Psoas muscle (tissue), 8 donors: ENCODE data around the gene MS4A8. TPM values are rescaled to one million over a fixed set of nuclear protein-coding genes. Genes with fewer than 3 reads are reported as not detected.

Experiments
- ATAC-seq, 4 donors: fragments of 200-7000 bp; cut with Tn5 transposase; one replicate each; pipeline ENCODE4 v1.9.1; 2020; ENCODE audit warnings: moderate library complexity in 3 of 4, mild to moderate bottlenecking in 2 of 4
- DNase-seq, 2 donors: peaks; one replicate each; pipeline ENCODE4 v3.0.0-alpha.2; 2020
- H3K27ac ChIP-seq: fragments of 200-600 bp; one replicate; pipeline ENCODE4 v1.8.0; 2022
- H3K27me3 ChIP-seq, 3 donors: fragments of 200-600 bp in 1 of 3; one replicate each; pipeline versions ENCODE4 v1.6.1 to v1.8.0; 2013 to 2022; ENCODE audit warnings: low read length in 2 of 3, mild to moderate bottlenecking in 2 of 3, moderate library complexity in 1 of 3; ENCODE audit not compliant: insufficient read depth in 3 of 3
- H3K36me3 ChIP-seq, 2 donors: fragments of 200-600 bp in 1 of 2; one replicate each; pipeline versions ENCODE4 v1.6.1 to v1.8.0; 2013 to 2022; ENCODE audit warnings: low read depth in 1 of 2, mild to moderate bottlenecking in 1 of 2, moderate library complexity in 1 of 2; ENCODE audit not compliant: insufficient read depth in 1 of 2
- H3K4me1 ChIP-seq: fragments of 200-600 bp; one replicate; pipeline ENCODE4 v1.8.0; 2022
- H3K4me3 ChIP-seq: fragments of 200-600 bp; one replicate; pipeline ENCODE4 v1.8.0; 2022; ENCODE audit warnings: mild to moderate bottlenecking
- H3K9me3 ChIP-seq: fragments of 200-600 bp; one replicate; pipeline ENCODE4 v1.8.0; 2022
- CTCF ChIP-seq: fragments of 200-600 bp; IDR thresholded peaks from one replicate; pipeline ENCODE4 v1.8.0; 2022; ENCODE audit warnings: antibody characterized with exemption
- WGBS, 3 donors: extraction: QIAGEN DNeasy Blood & Tissue Kit; methylation state at CpG; one replicate each; pipeline versions ENCODE4 v1.1.6 to v1.1.7; 2013; 5-methylcytosine and 5-hydroxymethylcytosine counted together
- intact Hi-C, 2 donors: fragments of 100-400 bp; cut with DNase I; formaldehyde crosslinking; loops; one replicate each; pipeline versions ENCODE4 v1.11.0 to v1.14.2; 2022
- polyA plus RNA-seq, 3 donors: library from polyadenylated mRNA; stranded (reverse); fragments of 200-250 nt; gene quantifications; one replicate each; pipeline ENCODE4 v1.2.3, GENCODE V29; 2013
- total RNA-seq, 4 donors: library from RNA; stranded (reverse); fragmentation: NEBNext Ultra II Directional in 2 of 4; extraction: Animal tissue kit (Norgen Biotek cat#: 25700) in 2 of 4; gene quantifications; one replicate each; pipeline versions ENCODE4 v1.2.1 to v1.2.4, GENCODE V29; 2021 to 2023
- donor health status: healthy with polysubstance abuse.
- donor health status: DM: no; HTN: no; CAD: no; lungs with moderate emphysema.
- donor health status: Bipolar disorder and iron deficiency.
- donor health status: healthy.
- donor health status: DM: yes; HTN: yes; CAD: no.
- donor health status: DM: no; HTN: no; CAD: no.
- donor health status: DM: no; HTN: no; CAD: no.
- donor health status: DM: yes; HTN: yes; CAD: no.

The MS4A8 gene
- total and polyA plus RNA-seq, 7 donors, result 0.10 to 0.47 (median 0.23) TPM; not detected in 2

DNA sequence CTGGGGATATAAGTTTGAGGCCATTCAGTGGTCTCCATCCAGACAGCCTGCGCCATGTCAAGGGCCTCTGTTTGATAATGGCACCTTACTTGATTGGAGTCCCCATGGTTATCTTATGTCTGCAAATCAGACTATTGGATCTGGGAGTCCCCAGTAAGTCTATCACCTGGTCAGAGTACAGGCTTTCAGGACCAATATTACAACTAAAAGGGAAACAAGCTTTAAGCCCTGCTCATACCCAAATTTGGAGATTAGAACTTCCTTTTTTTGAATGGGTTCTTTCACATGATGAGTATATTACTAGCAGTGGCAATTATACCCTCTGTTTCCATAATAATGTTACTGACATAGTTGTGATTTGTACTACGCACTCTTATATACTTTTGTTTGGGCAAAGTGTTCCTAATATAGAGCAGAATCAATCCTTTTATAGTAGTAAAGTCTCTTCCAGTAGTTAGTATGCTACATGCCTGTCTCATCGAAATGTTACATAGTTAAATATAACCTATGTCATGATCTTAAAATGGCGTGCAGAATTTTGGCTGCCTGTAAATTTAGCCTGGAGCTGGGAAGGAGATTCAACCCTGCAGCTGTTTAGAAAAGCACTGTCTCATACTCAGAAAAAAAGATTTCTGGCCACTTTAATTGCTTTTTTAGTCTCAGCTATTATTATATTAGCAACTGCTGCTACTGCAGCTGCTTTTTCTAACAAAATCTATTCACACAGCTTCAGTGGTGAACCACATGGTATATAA lies 62.2 kb downstream of the MS4A8 start:
- Histone ChIP-seq H3K27ac (no peak overlapping the region), H3K9me3 (no peaks in the 10 kb centered on the region), H3K27me3 (peaks cover 0 to 13% (median 5%) of the 10 kb centered on the region in 3 donors), H3K4me3 (no peak overlapping the region), H3K36me3 (no peaks in the 10 kb centered on the region), H3K4me1 (peaks cover 8% of the 10 kb centered on the region)
- DNase-seq, result no peak
- ATAC-seq, result peak in 1 of 4 donors; percentile 46
- TF ChIP-seq CTCF, result no peak
- WGBS, 3 donors, result 51 to 56% (median 51%) methylated on average over 4 of the region's 4 CpGs
- intact Hi-C loops, result no loop called here

DNA sequence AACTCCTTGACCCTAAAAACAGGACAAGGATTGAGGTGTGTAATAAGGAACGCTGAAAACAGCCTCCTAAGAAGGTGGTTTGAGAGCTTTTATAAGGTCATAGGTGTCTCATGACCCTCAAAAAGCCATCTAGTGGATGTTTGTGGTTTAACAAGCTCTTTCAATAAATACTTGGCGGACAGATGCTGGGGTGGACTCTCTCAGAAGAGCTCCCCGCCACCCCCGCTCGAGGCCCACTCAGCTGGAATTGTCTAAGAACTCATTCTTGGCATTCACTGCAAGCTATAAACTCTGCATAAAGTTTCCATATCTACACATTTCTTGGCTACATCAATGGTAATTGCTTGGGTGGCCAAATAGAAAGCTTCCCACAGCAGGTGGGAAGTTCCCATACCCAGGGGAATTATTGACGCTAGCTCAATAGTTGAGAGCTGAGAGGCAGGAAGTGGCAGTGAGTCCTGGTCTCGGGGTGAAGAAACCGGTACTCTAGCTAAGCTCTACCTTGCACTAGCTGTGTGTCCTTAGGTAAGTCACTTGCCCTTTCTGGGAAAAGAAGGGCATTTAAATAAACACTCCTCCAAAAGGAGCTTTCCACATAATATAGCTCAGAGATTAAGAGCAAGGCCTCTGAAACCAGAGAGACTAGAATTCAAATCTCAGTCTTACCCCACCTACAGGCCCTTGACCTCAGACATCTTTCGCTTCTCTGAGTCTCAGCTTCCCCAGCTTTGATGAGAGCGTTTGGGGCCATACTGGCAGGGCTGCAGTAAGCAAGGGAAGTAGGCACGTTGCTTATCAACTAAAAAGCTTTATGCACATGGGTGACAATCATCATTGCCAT lies 63.7 kb downstream of the MS4A8 start:
- no peaks in the 10 kb centered on the region for H3K9me3 ChIP-seq
- WGBS, 3 donors, result 68 to 70% (median 69%) methylated on average over 11 of the region's 11 CpGs
- H3K4me3 ChIP-seq, result no peak overlapping the region
- H3K4me1 ChIP-seq, result peaks cover 8% of the 10 kb centered on the region
- no peak for TF ChIP-seq CTCF
- H3K27ac ChIP-seq, result no peak overlapping the region
- H3K36me3 ChIP-seq, result no peaks in the 10 kb centered on the region
- intact Hi-C loops, result no loop called here
- ATAC-seq (no peak), DNase-seq (no peak)
- peaks cover 0 to 23% (median 5%) of the 10 kb centered on the region in 3 donors for H3K27me3 ChIP-seq

- H3K36me3 ChIP-seq, result no peaks in the 10 kb centered on the region
- peaks cover 0 to 23% (median 7%) of the 10 kb centered on the region in 3 donors for H3K27me3 ChIP-seq
- H3K4me3 ChIP-seq, result no peak overlapping the region
- TF ChIP-seq CTCF, result no peak
- no peak for ATAC-seq
- H3K4me1 ChIP-seq, result peaks cover 8% of the 10 kb centered on the region
- 83 to 88% (median 87%) methylated on average over 11 of the region's 11 CpGs for WGBS, 3 donors
- no peak overlapping the region for H3K27ac ChIP-seq
- intact Hi-C loops, result no loop called here
- no peak for DNase-seq
- no peaks in the 10 kb centered on the region for H3K9me3 ChIP-seq
These were observed 64.4 kb downstream of the MS4A8 start for GRCh38 chr11:60763692-60764369.

DNA sequence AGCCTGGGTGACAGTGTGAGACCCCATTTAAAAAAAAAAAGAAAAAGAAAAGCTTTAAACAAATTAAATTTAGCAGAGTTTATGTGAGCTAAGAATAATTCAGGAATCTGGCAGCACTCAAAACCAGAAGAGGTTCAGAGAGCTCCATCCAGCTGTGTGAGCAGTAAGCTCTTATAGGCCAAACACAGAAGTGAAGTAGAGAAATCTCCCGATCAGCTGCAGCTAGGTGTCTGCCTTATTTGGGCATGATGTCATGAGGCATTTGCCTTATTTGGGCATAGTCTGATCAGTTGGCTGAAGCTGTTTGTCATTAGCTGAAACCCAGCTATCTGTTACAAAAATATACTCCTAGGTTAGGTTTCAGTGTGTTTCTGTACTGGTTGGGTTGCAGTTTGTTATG lies 65.5 kb downstream of the MS4A8 start:
- Histone ChIP-seq H3K36me3 (no peaks in the 10 kb centered on the region), H3K27ac (no peak overlapping the region), H3K4me1 (peaks cover 8% of the 10 kb centered on the region), H3K27me3 (peaks cover 0 to 23% (median 7%) of the 10 kb centered on the region in 3 donors), H3K9me3 (no peaks in the 10 kb centered on the region), H3K4me3 (no peak overlapping the region)
- DNase-seq, result no peak
- TF ChIP-seq CTCF, result no peak
- 10 to 27% (median 17%) methylated on average over 1 of the region's 1 CpG for WGBS, 3 donors
- no peak for ATAC-seq
- intact Hi-C loops, result no loop called here
